GM12878 (cell line): ENCODE results near the gene SEMA5B. TPM values are rescaled to one million over a fixed set of nuclear protein-coding genes. Genes with fewer than 3 reads are reported as not detected.

Source experiments
- ATAC-seq: fragments of 200-7000 bp; cut with Tn5 transposase; 3 replicates; pipeline ENCODE4 v1.9.1; 2020; ENCODE audit warnings: mild to moderate bottlenecking, moderate library complexity
- BruUV-seq: library from RNA; stranded (reverse); fragments of 400-500 nt; replicated peaks from 2 replicates; lab custom pipeline; 2021; lab: Mats Ljungman, UMichigan
- CTCF ChIA-PET: fragments of 300-600 bp; sonication (Branson Sonifier 250); formaldehyde crosslinking; extraction: SDS; loops from one replicate; lab custom pipeline; 2021; ENCODE audit warnings: inconsistent platforms; lab: Yijun Ruan, JAX
- POLR2A ChIA-PET: fragments of 350-600 bp; formaldehyde crosslinking; extraction: SDS; loops from one replicate; lab custom pipeline; 2021; ENCODE audit warnings: inconsistent platforms; lab: Charles Lee
- RAD21 ChIA-PET: fragments of 300-600 bp; sonication (Branson Sonifier 250); formaldehyde crosslinking; loops from one replicate; lab custom pipeline; 2023; ENCODE audit warnings: antibody characterized with exemption; ENCODE audit not compliant: unreplicated experiment; lab: Charles Lee
- SMC1A ChIA-PET: fragments of 300-600 bp; sonication (Branson Sonifier 250); formaldehyde crosslinking; loops from one replicate; lab custom pipeline; 2023; ENCODE audit not compliant: unreplicated experiment, uncharacterized antibody; lab: Charles Lee
- DNase-seq: peaks from one replicate; pipeline ENCODE4 v3.0.0-alpha.2; 2011; ENCODE audit warnings: low read depth, low spot score
- FAIRE-seq: peaks from 3 replicates; lab custom pipeline; 2011; peaks lifted over from hg19 to GRCh38; lab: Jason Lieb, UNC
- H2AFZ ChIP-seq: 2 replicates; pipeline ENCODE4 v1.6.0; 2011; ENCODE audit warnings: low read depth, low read length, control low read depth; ENCODE audit not compliant: control insufficient read depth
- H3K27ac ChIP-seq: 2 replicates; pipeline ENCODE4 v1.5.1; 2011; ENCODE audit warnings: control low read depth; ENCODE audit not compliant: control insufficient read depth, insufficient read depth
- H3K27me3 ChIP-seq, 2 experiments: replicated peaks in 1 of 2; 2 replicates each; pipeline versions ENCODE4 v1.6.0 to v1.6.1; 2011; ENCODE audit warnings: low read length in 1 of 2; ENCODE audit not compliant: control insufficient read depth in 2 of 2, insufficient read depth in 2 of 2
- H3K36me3 ChIP-seq, 2 experiments: 2 replicates each; pipeline ENCODE4 v1.5.1; 2011; ENCODE audit warnings: low read length in 1 of 2; ENCODE audit not compliant: control insufficient read depth in 2 of 2, insufficient read depth in 2 of 2
- H3K4me1 ChIP-seq: 2 replicates; pipeline ENCODE4 v1.6.1; 2011; ENCODE audit warnings: mild to moderate bottlenecking, low read length, moderate library complexity, mixed read lengths; ENCODE audit not compliant: control insufficient read depth, insufficient read depth
- H3K4me2 ChIP-seq: 2 replicates; pipeline ENCODE4 v1.6.0; 2011; ENCODE audit warnings: control low read depth; ENCODE audit not compliant: control insufficient read depth, insufficient read depth
- H3K4me3 ChIP-seq: fragments of 200-600 bp; sonication (generic); 2 replicates; pipeline ENCODE4 v1.5.1; 2016
- H3K79me2 ChIP-seq: 2 replicates; pipeline ENCODE4 v1.6.0; 2011; ENCODE audit warnings: low read length; ENCODE audit not compliant: control insufficient read depth, insufficient read depth
- H3K9ac ChIP-seq: 2 replicates; pipeline ENCODE4 v1.8.0; 2011; ENCODE audit warnings: low read length, control low read depth, mixed read lengths; ENCODE audit not compliant: control insufficient read depth, insufficient read depth
- H3K9me3 ChIP-seq: replicated peaks from 3 replicates; pipeline ENCODE4 v1.5.1; 2011; ENCODE audit warnings: mild to moderate bottlenecking, low read length; ENCODE audit not compliant: control insufficient read depth, insufficient read depth
- H4K20me1 ChIP-seq: 2 replicates; pipeline ENCODE4 v1.6.0; 2011; ENCODE audit not compliant: control insufficient read depth, insufficient read depth
- CEBPB ChIP-seq, 2 experiments: fragments of 150-350 bp in 1 of 2; IDR thresholded peaks; 2 replicates each; pipeline ENCODE4 v1.6.1; 2012 to 2014; ENCODE audit warnings: low read depth in 2 of 2, low read length in 2 of 2, borderline replicate concordance in 1 of 2, inconsistent platforms in 1 of 2
- CTCF ChIP-seq, 3 experiments: IDR thresholded peaks in 2 of 3; conservative IDR thresholded peaks in 1 of 3; 2 replicates each; pipeline ENCODE4 v1.5.1; 2011; ENCODE audit warnings: low read depth in 3 of 3, low read length in 3 of 3, mild to moderate bottlenecking in 3 of 3, control low read depth in 2 of 3, moderate library complexity in 2 of 3, inconsistent platforms in 1 of 3, mixed read lengths in 1 of 3; ENCODE audit not compliant: control insufficient read depth in 2 of 3, insufficient read depth in 1 of 3; ENCODE audit errors: extremely low read depth in 1 of 3
- EED ChIP-seq: sonication (generic); IDR thresholded peaks from 2 replicates; pipeline ENCODE4 v1.6.1; 2016; ENCODE audit warnings: antibody characterized with exemption, low read depth
- MEF2A ChIP-seq: IDR thresholded peaks from 2 replicates; pipeline ENCODE4 v1.6.1; 2011; ENCODE audit warnings: low read depth, mild to moderate bottlenecking, low read length, moderate library complexity; ENCODE audit not compliant: insufficient read depth
- MEF2B ChIP-seq: fragments of 450-650 bp; IDR thresholded peaks from 2 replicates; pipeline ENCODE4 v1.6.1; 2018; ENCODE audit warnings: mild to moderate bottlenecking, moderate library complexity; ENCODE audit not compliant: partially characterized antibody, poor library complexity, severe bottlenecking
- NFXL1 ChIP-seq: fragments of 450-650 bp; IDR thresholded peaks from 2 replicates; pipeline ENCODE4 v1.6.1; 2017; ENCODE audit warnings: antibody characterized with exemption, mild to moderate bottlenecking, borderline replicate concordance
- NKRF ChIP-seq: fragments of 450-650 bp; conservative IDR thresholded peaks from 2 replicates; pipeline ENCODE4 v1.6.1; 2017; ENCODE audit warnings: mild to moderate bottlenecking, moderate library complexity
- SMARCA5 ChIP-seq: fragments of 450-650 bp; IDR thresholded peaks from 2 replicates; pipeline ENCODE4 v1.6.1; 2017; ENCODE audit warnings: mild to moderate bottlenecking
- SREBF1 ChIP-seq: IDR thresholded peaks from 2 replicates; pipeline ENCODE4 v1.6.1; 2012; ENCODE audit warnings: mild to moderate bottlenecking, low read length
- TCF3 ChIP-seq: IDR thresholded peaks from 2 replicates; pipeline ENCODE4 v1.6.1; 2012; ENCODE audit warnings: low read depth, mild to moderate bottlenecking, low read length, borderline replicate concordance; ENCODE audit not compliant: insufficient read depth
- ZBTB11 ChIP-seq: fragments of 450-650 bp; formaldehyde crosslinking; IDR thresholded peaks from 2 replicates; pipeline ENCODE4 v1.5.0; 2022; ENCODE audit warnings: mild to moderate bottlenecking, missing genetic modification characterization
- whole genome bisulfite sequencing: methylation state at CpG from one replicate; pipeline ENCODE4 v1.1.6; 2016; ENCODE audit warnings: low lambda C conversion rate; ENCODE audit not compliant: insufficient replicate concordance, insufficient coverage; ENCODE audit errors: missing lambda C conversion rate; 5-methylcytosine and 5-hydroxymethylcytosine counted together
- in situ Hi-C: fragments of 300-500 bp; cut with MboI; formaldehyde crosslinking; loops from 9 replicates; pipeline ENCODE4 v1.14.3; 2018; ENCODE audit warnings: mixed read lengths
- intact Hi-C: fragments of 100-400 bp; cut with micrococcal nuclease; formaldehyde crosslinking; loops from one replicate; pipeline ENCODE4 v1.14.2; 2022; ENCODE audit not compliant: unreplicated experiment
- polyA plus RNA-seq, 11 experiments: library from polyadenylated mRNA; depleted of rRNA in 4 of 11; unstranded in 6 of 11; stranded (reverse) in 5 of 11; fragments of >200 nt; fragmentation: Nextera tagmentation in 4 of 11; fragmentation: Illumina TruSeq in 1 of 11; extraction: Ambion mirVana in 4 of 11; extraction: Trizol in 1 of 11; gene quantifications; 1 replicate in 1 of 11; 2 replicates in 10 of 11; pipeline versions ENCODE4 v1.2.1 to v1.2.3, GENCODE V29; 2011 to 2016; ENCODE audit warnings: inconsistent platforms in 2 of 11, missing spikeins in 2 of 11, low read depth in 1 of 11
- total RNA-seq, 4 experiments: library from RNA; depleted of rRNA in 3 of 4; stranded (reverse); fragments of >200 nt in 3 of 4; fragmentation: Illumina TruSeq in 1 of 4; extraction: Trizol in 1 of 4; gene quantifications; 2 replicates each; pipeline versions ENCODE4 v1.2.1 to v1.2.3, GENCODE V29; 2013 to 2021

SEMA5B gene
- total and polyA plus RNA-seq, 10 of the 15 experiments (the other 5 are each of a cell fraction or from before 2014, with no cell fraction given): 0.05 TPM; not detected in 9

- ChIA-PET POLR2A (no interaction called here), SMC1A (interaction anchor here (1.2 to 1.3 kb wide), 2 partner anchors 9 to 10 kb away, joined by 3 to 4 read pairs; no protein-coding TSS in a partner anchor), RAD21 (no interaction called here), CTCF (interaction anchor here (0.6 to 1.5 kb wide), 3 partner anchors 36 to 139 kb away, joined by 3 to 4 read pairs (median 4); no protein-coding TSS in a partner anchor)
- WGBS: 62% methylated on average over 17 of the region's 17 CpGs
- no peaks in the 10 kb centered on the region for H3K9me3 ChIP-seq
- no TSS peak for BruUV-seq
- peaks cover 15% of the 10 kb centered on the region; the same call in 1 of the 2 replicates for H3K4me1 ChIP-seq
- H3K79me2 ChIP-seq: no peaks in the 10 kb centered on the region
- no peaks in the 10 kb centered on the region for H4K20me1 ChIP-seq
- no peak overlapping the region for H2AFZ ChIP-seq
- DNase-seq (no peak), ATAC-seq (no peak), FAIRE-seq (no peak)
- H3K27me3 ChIP-seq: no peaks in the 10 kb centered on the region
- H3K4me3 ChIP-seq: no peak overlapping the region
- no peak overlapping the region for H3K9ac ChIP-seq
- H3K27ac ChIP-seq: no peak overlapping the region
- intact Hi-C loops: no loop called here
- no peaks in the 10 kb centered on the region for H3K36me3 ChIP-seq
- no peak overlapping the region for H3K4me2 ChIP-seq
- in situ Hi-C loops: no loop called here
- no peak for TF ChIP-seq CEBPB (IDR thresholded peaks at IDR 0.05; ENCODE audit: borderline replicate concordance in 1 of 2, low read depth in 2 of 2, low read length in 2 of 2)
- no peak for TF ChIP-seq EED
- TF ChIP-seq MEF2A: no peak
- TF ChIP-seq ZBTB11 (CRISPR knock-in tag): no peak
- no peak for TF ChIP-seq NKRF
- no peak for TF ChIP-seq CTCF (IDR thresholded peaks at IDR 0.05 in 2 of 3, conservative IDR thresholded peaks at IDR 0.05 in 1 of 3; ENCODE audit: control insufficient read depth in 2 of 3, extremely low read depth in 1 of 3, insufficient read depth in 1 of 3, low read depth in 3 of 3, low read length in 3 of 3)
- TF ChIP-seq SREBF1: no peak
- TF ChIP-seq MEF2B: no peak
- TF ChIP-seq TCF3: no peak
- no peak for TF ChIP-seq NFXL1
- no peak for TF ChIP-seq SMARCA5
Observed at GRCh38 chr3:122893754-122894668, 133.6 kb downstream of the SEMA5B start.
